GM18508 (cell line): ENCODE data around the gene PTPRN2.
"Not testable (repeated sequence)": the region's sequence is repeated elsewhere in the genome, so short reads cannot be mapped to it uniquely, and the experiment has no call there.

Source experiments
- ATAC-seq: cut with Tn5 transposase; IDR thresholded peaks from one replicate; pipeline ENCODE4 v1.9.1; 2021; ENCODE audit warnings: moderate number of reproducible peaks; ENCODE audit not compliant: insufficient read depth, unreplicated experiment

Gene PTPRN2

DNA sequence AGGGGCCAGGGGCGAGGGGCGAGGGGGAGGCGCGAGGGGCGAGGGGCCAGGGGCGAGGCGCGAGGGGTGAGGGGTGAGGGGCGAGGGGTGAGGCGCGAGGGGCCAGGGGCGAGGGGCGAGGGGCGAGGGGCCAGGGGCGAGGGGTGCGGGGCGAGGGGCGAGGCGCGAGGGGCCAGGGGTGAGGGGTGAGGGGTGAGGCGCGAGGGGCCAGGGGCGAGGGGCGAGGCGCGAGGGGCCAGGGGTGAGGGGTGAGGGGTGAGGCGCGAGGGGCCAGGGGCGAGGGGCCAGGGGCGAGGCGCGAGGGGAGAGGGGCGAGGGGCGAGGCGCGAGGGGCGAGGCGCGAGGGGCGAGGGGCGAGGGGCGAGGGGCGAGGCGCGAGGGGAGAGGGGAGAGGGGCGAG lies 192.3 kb downstream of the PTPRN2 start:
- ATAC-seq, result no peak

- ATAC-seq, result no peak
These were observed 192.7 kb downstream of the PTPRN2 start for GRCh38 chr7:158394936-158395335.

DNA sequence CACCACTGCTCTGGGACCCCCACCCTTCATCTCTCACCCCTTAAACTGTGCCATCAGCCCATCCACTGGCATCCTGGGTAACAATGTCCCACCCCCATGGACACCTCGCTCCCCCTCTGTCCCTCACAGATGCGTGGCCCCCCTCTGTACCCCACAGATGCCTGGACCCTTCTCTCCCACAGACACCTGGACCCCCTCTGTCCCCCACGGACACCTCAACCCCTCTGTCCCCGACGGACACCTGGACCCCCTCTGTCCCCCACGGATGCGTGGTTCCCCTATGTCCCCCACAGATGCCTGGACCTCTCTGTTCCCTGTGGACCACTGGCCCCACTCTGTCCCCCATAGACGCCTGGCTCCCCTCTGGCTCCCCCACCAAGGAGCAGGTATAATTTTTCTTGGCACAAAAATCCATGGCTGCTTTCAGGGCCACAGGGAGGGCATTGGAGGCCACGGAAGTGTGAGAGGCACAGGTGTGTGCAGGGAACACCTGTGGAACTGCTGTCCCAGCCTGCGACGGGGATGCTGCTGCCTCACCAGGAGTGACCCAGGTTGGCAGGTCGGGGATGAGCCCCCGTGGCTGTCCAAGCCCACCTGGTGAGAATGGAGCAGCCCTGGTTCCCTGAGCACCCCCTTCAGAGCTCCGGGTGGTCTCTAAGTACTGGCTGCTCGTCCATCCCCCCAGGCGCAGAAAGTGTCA lies 193.5 kb downstream of the PTPRN2 start:
- ATAC-seq, result no peak

GRCh38 chr7:158392251-158392650 lies 195.4 kb downstream of the PTPRN2 start:
- ATAC-seq, result no peak

GRCh38 chr7:158391541-158391940 lies 196.1 kb downstream of the PTPRN2 start:
- no peak for ATAC-seq

DNA sequence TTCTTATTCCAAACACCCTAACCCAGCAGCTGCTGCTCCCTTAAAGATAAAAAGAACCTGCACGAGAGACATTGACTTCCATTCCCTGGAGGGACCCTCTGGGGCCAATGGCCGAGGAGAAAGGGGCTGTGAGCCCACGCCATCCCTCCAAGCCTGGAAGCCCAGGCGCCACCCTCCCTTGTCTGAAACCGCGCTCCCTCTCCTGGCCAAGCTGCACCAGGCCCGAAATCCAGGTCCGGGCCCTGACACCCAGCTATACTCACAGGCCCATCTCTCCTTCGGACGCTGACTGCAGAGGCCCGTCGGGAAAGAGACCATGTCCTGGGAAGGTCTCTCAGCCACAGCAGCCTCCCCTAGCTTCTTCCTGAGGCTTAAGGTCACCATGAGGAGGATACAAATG lies 196.5 kb downstream of the PTPRN2 start:
- ATAC-seq, result no peak

DNA sequence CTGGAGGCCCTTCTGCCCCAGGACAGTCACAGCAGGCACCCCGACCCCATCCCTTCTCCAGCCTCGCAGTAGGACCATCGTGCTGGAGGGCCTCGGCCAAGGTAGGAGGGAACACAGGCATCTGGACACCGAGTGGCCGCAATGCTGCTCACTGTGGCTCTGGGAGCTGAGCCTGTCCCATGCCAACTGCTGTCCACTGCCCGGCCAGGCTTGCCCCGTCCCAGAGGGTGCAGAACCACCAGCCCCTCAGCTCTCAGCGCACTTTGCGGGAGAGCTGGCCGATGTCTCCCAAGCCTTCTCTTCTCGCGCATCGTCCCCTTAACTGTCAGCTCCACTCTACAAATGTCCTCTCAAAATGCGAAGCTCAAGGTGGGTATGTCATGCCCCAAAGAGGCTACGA lies 197.2 kb downstream of the PTPRN2 start:
- no peak for ATAC-seq

DNA sequence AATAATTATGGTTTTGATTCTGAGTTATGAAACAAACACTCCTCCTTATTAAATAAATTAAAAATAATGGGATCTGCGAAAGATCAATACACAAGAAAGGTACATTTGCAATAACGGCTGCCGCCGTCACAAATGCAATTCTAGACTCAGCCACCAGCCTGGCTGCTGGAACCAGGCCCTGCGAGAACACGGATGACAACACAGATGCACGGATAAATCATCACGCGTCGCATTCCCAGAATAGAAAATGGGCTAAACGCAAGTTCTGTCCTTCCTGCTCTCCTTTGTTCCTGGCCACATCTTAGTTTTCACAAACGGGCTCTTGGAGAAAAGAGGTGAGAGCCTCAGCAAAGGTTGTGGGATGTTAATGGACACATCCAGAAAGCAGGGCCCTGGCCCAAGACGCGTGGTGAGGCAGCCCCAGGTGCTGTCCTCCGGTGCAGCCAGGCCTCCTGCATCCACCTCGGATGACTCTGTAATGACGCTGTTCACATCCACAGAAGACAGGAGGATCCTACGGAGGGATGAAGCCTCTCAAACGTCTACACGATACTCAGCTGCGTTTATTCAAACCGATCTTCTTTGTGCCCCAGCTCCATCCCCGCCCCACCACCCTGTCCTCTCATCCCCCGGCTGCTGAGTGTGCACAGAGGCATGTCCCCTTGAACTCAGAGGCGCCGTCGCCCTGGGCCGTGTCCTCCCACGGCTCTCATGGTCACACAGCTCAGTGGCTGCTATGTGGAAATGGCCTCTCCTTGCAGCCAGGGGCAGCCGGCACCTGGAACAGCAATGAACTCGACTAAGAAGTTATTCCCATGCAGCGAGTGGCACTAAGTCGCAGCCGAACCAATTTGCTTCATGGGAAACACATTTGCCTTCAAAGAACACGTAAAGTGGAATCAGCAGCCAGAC lies 197.9 kb downstream of the PTPRN2 start:
- ATAC-seq, result no peak

- no peak for ATAC-seq
These were observed 198.7 kb downstream of the PTPRN2 start for GRCh38 chr7:158388928-158389327.

- no peak for ATAC-seq
These were observed 199.6 kb downstream of the PTPRN2 start for GRCh38 chr7:158388072-158388471.

- ATAC-seq, result no peak
These were observed 200.1 kb downstream of the PTPRN2 start for GRCh38 chr7:158387546-158387891.

GRCh38 chr7:158386866-158387545 lies 200.6 kb downstream of the PTPRN2 start:
- no peak for ATAC-seq

DNA sequence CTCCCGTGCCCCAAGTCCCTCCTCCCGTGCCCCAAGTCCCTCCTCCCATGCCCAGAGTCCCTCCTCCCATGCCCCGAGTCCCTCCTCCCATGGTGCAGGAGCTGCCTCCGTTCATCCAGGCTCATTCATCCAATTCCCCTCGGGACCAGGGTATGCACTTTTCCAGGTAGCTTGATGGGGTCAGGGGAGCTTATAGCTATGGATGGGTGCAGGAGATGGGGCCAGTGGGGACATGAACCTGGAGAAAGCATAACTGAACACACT lies 201.3 kb downstream of the PTPRN2 start:
- no peak for ATAC-seq

DNA sequence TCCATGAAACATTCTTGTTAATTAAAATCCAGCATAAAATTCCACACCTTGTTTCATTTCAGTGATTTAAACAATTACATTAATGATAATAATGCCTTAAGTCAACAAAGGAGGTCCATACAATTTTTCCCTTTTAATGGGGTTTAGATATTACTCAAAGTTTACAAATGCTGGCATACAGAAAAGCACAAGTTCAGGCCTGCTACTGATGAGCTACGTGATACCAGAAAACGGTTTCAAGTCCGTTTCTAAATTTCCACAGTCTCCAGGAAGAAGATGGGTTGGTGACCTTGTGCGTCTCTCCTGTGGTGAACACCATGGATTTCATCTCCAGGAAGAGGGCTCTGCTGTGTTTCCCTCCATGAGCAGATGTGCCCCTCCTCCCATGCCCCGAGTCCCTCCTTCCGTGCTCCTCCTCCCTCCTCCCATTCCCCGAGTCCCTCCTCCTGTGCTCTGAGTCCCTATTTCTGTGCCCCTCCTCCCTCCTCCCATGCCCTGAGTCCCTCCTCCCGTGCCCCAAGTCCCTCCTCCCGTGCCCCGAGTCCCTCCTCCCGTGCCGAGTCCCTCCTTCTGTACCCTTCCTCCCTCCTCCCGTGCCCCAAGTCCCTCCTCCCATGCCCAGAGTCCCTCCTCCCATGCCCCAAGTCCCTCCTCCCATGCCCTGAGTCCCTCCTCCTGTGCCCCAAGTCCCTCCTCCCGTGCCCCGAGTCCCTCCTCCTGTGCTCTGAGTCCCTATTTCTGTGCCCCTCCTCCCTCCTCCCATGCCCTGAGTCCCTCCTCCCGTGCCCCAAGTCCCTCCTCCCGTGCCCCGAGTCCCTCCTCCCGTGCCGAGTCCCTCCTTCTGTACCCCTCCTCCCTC lies 201.9 kb downstream of the PTPRN2 start:
- ATAC-seq, result not testable (repeated sequence)

- no peak for ATAC-seq
These were observed 202.9 kb downstream of the PTPRN2 start for GRCh38 chr7:158384746-158385145.

DNA sequence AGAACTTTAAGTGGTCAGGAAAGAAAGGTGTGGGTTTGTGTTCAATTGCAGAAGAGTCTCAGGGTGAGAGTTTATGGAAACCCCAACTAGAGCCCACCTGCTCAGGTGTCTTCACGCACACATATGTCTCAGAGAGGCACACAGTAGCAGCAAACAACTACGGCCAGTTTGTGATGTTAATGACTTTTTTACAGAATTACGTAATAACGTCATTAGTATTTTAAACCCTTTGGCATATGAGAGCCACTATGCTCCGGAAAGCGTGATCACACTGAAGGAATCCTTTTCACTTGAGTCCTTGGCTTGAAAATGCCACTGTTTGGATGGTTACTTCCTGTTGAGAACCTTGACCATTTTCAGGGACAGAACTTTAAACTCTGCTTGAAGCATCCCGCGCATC lies 204.0 kb downstream of the PTPRN2 start:
- no peak for ATAC-seq

DNA sequence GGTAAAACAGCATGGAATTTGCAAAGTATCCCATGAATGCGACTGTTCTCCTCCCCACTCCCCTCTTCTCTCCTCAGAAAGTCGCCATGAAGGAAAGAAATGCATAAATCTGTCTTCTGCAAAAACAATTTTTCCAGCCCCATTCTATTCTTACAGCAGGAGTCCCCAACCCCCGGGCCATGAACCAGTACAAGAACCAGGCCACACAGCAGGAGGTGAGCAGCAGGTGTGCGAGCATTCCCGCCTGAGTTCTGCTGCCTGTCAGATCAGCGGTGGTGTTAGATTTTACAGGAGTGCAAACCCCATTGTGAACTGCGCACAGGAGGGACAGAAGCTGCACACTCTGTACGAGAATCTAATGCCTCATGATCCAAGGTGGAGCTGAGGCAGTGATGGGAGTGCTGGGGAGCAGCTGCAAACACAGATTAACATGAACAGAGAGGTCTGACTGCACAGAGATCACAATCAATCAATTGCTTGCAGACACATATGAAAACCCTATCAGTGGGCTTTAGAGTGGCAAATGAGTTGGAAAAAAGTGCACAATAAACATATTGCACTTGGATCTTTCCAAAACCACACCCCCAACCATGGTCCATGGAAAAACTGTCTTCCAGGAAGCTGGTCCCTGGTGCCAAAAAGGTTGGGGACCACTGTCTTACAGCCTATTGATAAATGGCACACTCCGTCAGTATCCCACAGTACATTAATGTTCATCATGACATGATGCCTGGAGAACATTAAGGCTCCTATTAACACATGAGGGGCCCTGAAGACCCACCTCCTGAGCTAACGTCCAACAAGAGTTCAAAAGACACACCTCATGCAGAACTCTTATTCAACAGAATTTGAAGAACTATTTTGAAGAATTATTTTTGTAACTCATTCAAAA lies 205.0 kb downstream of the PTPRN2 start:
- no peak for ATAC-seq

GRCh38 chr7:158381956-158382355 lies 205.7 kb downstream of the PTPRN2 start:
- ATAC-seq, result no peak

GRCh38 chr7:158378978-158379377 lies 208.6 kb downstream of the PTPRN2 start:
- ATAC-seq, result no peak
